ENCODE data around the gene PDZD4.

Gene PDZD4

DNA sequence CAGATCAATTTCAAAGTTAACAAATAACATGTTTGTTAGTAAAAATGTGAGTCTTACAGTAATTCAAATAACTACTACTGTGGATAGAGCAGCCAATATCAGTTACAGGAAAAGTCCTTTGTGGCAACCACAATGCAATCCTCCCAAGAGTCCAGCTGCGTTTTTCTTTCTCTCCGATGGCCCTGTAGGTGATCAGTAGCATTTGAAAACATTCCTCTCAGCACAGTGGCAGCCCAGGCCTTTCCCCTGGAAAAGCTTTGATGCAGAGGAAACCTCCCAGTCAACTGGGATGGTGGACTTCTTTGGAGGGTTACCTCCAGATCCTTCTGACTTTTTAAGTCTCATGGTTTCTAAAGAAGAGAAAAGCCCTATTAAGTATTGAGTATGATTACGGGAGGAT lies 18.0 kb upstream of the PDZD4 start:
- Histone ChIP-seq H3K9me3 (ENCODE audit: low read length) (no peaks in the 10 kb centered on the region), H3F3A (ENCODE audit: insufficient read depth, low read length) (no peaks in the 10 kb centered on the region), H3K79me2 (ENCODE audit: insufficient read depth, low read length) (no peaks in the 10 kb centered on the region), H3K27ac (ENCODE audit: low read depth, low read length, poor library complexity, severe bottlenecking) (no peak overlapping the region), H3K4me3 (ENCODE audit: low read depth, low read length, poor library complexity, severe bottlenecking) (no peak overlapping the region), H2AFZ (ENCODE audit: low read length) (no peak overlapping the region), H3K9me2 (ENCODE audit: low read depth, low read length) (no peaks in the 10 kb centered on the region), H3K27me3 (ENCODE audit: insufficient read depth, low read length) (no peaks in the 10 kb centered on the region), H3K4me1 (ENCODE audit: insufficient read depth, low read length, severe bottlenecking) (no peaks in the 10 kb centered on the region), H3K36me3 (ENCODE audit: insufficient read depth, low read length) (no peaks in the 10 kb centered on the region), H4K20me1 (ENCODE audit: insufficient read depth, low read length) (no peaks in the 10 kb centered on the region), H3K4me2 (ENCODE audit: low read length) (no peak overlapping the region), H3K9ac (ENCODE audit: low read length) (no peak overlapping the region)
- TF ChIP-seq, protein P1, sequence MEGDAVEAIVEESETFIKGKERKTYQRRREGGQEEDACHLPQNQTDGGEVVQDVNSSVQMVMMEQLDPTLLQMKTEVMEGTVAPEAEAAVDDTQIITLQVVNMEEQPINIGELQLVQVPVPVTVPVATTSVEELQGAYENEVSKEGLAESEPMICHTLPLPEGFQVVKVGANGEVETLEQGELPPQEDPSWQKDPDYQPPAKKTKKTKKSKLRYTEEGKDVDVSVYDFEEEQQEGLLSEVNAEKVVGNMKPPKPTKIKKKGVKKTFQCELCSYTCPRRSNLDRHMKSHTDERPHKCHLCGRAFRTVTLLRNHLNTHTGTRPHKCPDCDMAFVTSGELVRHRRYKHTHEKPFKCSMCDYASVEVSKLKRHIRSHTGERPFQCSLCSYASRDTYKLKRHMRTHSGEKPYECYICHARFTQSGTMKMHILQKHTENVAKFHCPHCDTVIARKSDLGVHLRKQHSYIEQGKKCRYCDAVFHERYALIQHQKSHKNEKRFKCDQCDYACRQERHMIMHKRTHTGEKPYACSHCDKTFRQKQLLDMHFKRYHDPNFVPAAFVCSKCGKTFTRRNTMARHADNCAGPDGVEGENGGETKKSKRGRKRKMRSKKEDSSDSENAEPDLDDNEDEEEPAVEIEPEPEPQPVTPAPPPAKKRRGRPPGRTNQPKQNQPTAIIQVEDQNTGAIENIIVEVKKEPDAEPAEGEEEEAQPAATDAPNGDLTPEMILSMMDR (IDR thresholded peaks at IDR 0.05; ENCODE audit: low read length) = no peak
- TF ChIP-seq EZH2 (IDR thresholded peaks at IDR 0.05; ENCODE audit: borderline replicate concordance, low read length) = no peak

DNA sequence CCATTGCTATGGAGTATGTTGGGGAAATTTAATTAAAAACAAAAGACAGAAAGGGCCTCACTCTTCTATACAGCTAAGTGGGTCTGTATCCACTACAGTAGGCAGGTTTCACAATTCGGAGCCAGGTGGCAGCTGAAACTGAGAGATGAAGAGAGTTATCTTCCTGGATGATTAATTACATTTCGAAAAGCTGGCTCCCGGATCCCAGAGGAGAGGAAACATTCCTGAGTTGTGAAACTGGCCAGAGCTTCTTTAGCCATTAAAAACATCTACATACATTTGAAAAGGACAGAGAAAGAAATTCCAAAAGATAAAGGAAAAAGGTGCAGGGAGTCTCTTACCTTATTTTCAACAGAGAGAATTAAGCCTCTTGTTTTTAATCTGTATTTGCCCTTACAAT lies 15.5 kb upstream of the PDZD4 start:
- Histone ChIP-seq H2AFZ (ENCODE audit: low read length) (no peak overlapping the region), H4K20me1 (ENCODE audit: insufficient read depth, low read length) (no peaks in the 10 kb centered on the region), H3K4me2 (ENCODE audit: low read length) (no peak overlapping the region), H3F3A (ENCODE audit: insufficient read depth, low read length) (no peaks in the 10 kb centered on the region), H3K9ac (ENCODE audit: low read length) (no peak overlapping the region), H3K4me1 (ENCODE audit: insufficient read depth, low read length, severe bottlenecking) (no peaks in the 10 kb centered on the region), H3K9me3 (ENCODE audit: low read length) (no peaks in the 10 kb centered on the region), H3K9me2 (ENCODE audit: low read depth, low read length) (no peaks in the 10 kb centered on the region), H3K36me3 (ENCODE audit: insufficient read depth, low read length) (no peaks in the 10 kb centered on the region), H3K79me2 (ENCODE audit: insufficient read depth, low read length) (no peaks in the 10 kb centered on the region), H3K27ac (ENCODE audit: low read depth, low read length, poor library complexity, severe bottlenecking) (no peak overlapping the region), H3K4me3 (ENCODE audit: low read depth, low read length, poor library complexity, severe bottlenecking) (no peak overlapping the region), H3K27me3 (ENCODE audit: insufficient read depth, low read length) (no peaks in the 10 kb centered on the region)
- TF ChIP-seq, protein P1 (IDR thresholded peaks at IDR 0.05; ENCODE audit: low read length) = no peak
- TF ChIP-seq EZH2 (IDR thresholded peaks at IDR 0.05; ENCODE audit: borderline replicate concordance, low read length) = no peak

- no peaks in the 10 kb centered on the region for H3K4me1 ChIP-seq (ENCODE audit: insufficient read depth, low read length, severe bottlenecking)
- H4K20me1 ChIP-seq (ENCODE audit: insufficient read depth, low read length) = no peaks in the 10 kb centered on the region
- H3K36me3 ChIP-seq (ENCODE audit: insufficient read depth, low read length) = no peaks in the 10 kb centered on the region
- no peaks in the 10 kb centered on the region for H3F3A ChIP-seq (ENCODE audit: insufficient read depth, low read length)
- TF ChIP-seq, protein P1 (IDR thresholded peaks at IDR 0.05; ENCODE audit: low read length) = no peak
- TF ChIP-seq EZH2 (IDR thresholded peaks at IDR 0.05; ENCODE audit: borderline replicate concordance, low read length) = no peak
- H3K9me3 ChIP-seq (ENCODE audit: low read length) = no peaks in the 10 kb centered on the region
- no peak overlapping the region for H3K4me2 ChIP-seq (ENCODE audit: low read length)
- no peak overlapping the region for H2AFZ ChIP-seq (ENCODE audit: low read length)
- H3K27ac ChIP-seq (ENCODE audit: low read depth, low read length, poor library complexity, severe bottlenecking) = no peak overlapping the region
- H3K9me2 ChIP-seq (ENCODE audit: low read depth, low read length) = no peaks in the 10 kb centered on the region
- no peak overlapping the region for H3K9ac ChIP-seq (ENCODE audit: low read length)
- H3K27me3 ChIP-seq (ENCODE audit: insufficient read depth, low read length) = no peaks in the 10 kb centered on the region
- no peak overlapping the region for H3K4me3 ChIP-seq (ENCODE audit: low read depth, low read length, poor library complexity, severe bottlenecking)
- no peaks in the 10 kb centered on the region for H3K79me2 ChIP-seq (ENCODE audit: insufficient read depth, low read length)
Observed at GRCh38 chrX:153845195-153845594, 14.9 kb upstream of the PDZD4 start.
